Tibial nerve (tissue), 4 donors: ENCODE measurements around the gene ENOPH1. TPM values are rescaled to one million over a fixed set of nuclear protein-coding genes. Genes with fewer than 3 reads are reported as not detected.

Experiments
- DNase-seq, 2 donors: peaks; one replicate each; pipeline ENCODE4 v3.0.0-alpha.2; 2019; ENCODE audit warnings: low spot score in 2 of 2
- H3K27ac ChIP-seq, 4 donors: fragments of 200-600 bp; sonication (generic) in 3 of 4; one replicate each; pipeline ENCODE4 v1.5.1; 2017 to 2019; ENCODE audit warnings: mild to moderate bottlenecking in 1 of 4
- H3K27me3 ChIP-seq, 2 donors: fragments of 200-600 bp; sonication (generic) in 1 of 2; one replicate each; pipeline versions ENCODE4 v1.5.1 to v1.6.0; 2017 to 2019
- H3K36me3 ChIP-seq, 3 donors: fragments of 200-600 bp; sonication (generic); one replicate each; pipeline ENCODE4 v1.5.1; 2018 to 2019
- H3K4me1 ChIP-seq, 4 donors: fragments of 200-600 bp; sonication (generic) in 3 of 4; one replicate each; pipeline ENCODE4 v1.5.1; 2017 to 2019
- H3K4me3 ChIP-seq, 4 donors: fragments of 200-600 bp; sonication (generic) in 3 of 4; one replicate each; pipeline ENCODE4 v1.5.1; 2017 to 2019; ENCODE audit warnings: mild to moderate bottlenecking in 1 of 4, moderate library complexity in 1 of 4
- H3K9me3 ChIP-seq, 4 donors: fragments of 200-600 bp; sonication (generic) in 3 of 4; one replicate each; pipeline ENCODE4 v1.5.1; 2017 to 2019
- EP300 ChIP-seq, 2 donors: sonication (generic); formaldehyde crosslinking; IDR thresholded peaks; one replicate each; pipeline ENCODE4 v1.6.1; 2017; ENCODE audit warnings: antibody characterized with exemption in 2 of 2, mild to moderate bottlenecking in 1 of 2
- POLR2A ChIP-seq, 2 donors: fragments of 450-650 bp; IDR thresholded peaks; one replicate each; pipeline ENCODE4 v1.6.1; 2017; ENCODE audit warnings: antibody characterized with exemption in 2 of 2, mild to moderate bottlenecking in 2 of 2, moderate library complexity in 2 of 2
- WGBS, 2 donors: methylation state at CpG; one replicate each; pipeline ENCODE4 v1.1.5; 2018; 5-methylcytosine and 5-hydroxymethylcytosine counted together
- total RNA-seq, 4 donors: library from RNA; depleted of rRNA; stranded (reverse); fragments of >200 nt; gene quantifications; one replicate each; pipeline ENCODE4 v1.1.0, GENCODE V29; 2016
- TF ChIP-seq, protein P1 (sequence below), 5 experiments: fragments of 200-600 bp in 3 of 5; fragments of 450-650 bp in 2 of 5; sonication (generic) in 3 of 5; IDR thresholded peaks; one replicate each; pipeline ENCODE4 v1.5.1; 2016 to 2019; ENCODE audit warnings: antibody characterized with exemption in 5 of 5, mild to moderate bottlenecking in 3 of 5, moderate library complexity in 2 of 5

The ENOPH1 gene
- total RNA-seq, 4 donors from 2014 or later = 26.2 to 41.3 (median 30.7) TPM

DNA sequence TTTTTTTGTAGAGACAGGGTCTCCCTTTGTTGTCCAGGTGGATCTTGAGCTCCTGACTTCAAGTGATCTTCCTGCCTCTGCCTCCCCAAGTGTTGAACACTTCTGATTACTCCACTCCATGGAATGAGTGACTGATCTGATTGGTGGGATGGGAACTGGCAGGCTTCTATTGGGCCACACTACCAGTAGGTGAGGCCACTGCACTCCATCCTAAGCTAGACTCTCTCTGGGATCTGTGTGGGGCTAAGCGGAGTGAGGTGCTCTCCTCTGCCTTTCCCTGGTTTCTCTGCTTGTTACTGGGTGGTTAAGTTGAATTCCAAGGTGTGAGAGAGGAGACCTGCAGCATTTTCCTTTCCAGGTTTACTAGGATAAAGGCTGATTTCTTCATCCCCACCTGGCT, 58.7 kb downstream of the ENOPH1 start:
- Histone ChIP-seq H3K36me3 (no peaks in the 10 kb centered on the region), H3K4me1 (no peaks in the 10 kb centered on the region), H3K4me3 (no peak overlapping the region), H3K27me3 (no peaks in the 10 kb centered on the region), H3K27ac (no peak overlapping the region), H3K9me3 (no peaks in the 10 kb centered on the region)
- 93 to 100% methylated on average over 1 of the region's 1 CpG for WGBS, 2 donors
- TF ChIP-seq EP300 (IDR thresholded peaks at IDR 0.05) = no peak
- TF ChIP-seq POLR2A (IDR thresholded peaks at IDR 0.05) = no peak
- TF ChIP-seq, protein P1, sequence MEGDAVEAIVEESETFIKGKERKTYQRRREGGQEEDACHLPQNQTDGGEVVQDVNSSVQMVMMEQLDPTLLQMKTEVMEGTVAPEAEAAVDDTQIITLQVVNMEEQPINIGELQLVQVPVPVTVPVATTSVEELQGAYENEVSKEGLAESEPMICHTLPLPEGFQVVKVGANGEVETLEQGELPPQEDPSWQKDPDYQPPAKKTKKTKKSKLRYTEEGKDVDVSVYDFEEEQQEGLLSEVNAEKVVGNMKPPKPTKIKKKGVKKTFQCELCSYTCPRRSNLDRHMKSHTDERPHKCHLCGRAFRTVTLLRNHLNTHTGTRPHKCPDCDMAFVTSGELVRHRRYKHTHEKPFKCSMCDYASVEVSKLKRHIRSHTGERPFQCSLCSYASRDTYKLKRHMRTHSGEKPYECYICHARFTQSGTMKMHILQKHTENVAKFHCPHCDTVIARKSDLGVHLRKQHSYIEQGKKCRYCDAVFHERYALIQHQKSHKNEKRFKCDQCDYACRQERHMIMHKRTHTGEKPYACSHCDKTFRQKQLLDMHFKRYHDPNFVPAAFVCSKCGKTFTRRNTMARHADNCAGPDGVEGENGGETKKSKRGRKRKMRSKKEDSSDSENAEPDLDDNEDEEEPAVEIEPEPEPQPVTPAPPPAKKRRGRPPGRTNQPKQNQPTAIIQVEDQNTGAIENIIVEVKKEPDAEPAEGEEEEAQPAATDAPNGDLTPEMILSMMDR (IDR thresholded peaks at IDR 0.05) = no peak
- DNase-seq = no peak

GRCh38 chr4:82489987-82490386, 59.6 kb downstream of the ENOPH1 start:
- WGBS, 2 donors = 33 to 40% methylated on average over 8 of the region's 8 CpGs
- TF ChIP-seq, protein P1 (IDR thresholded peaks at IDR 0.05) = no peak
- TF ChIP-seq POLR2A (IDR thresholded peaks at IDR 0.05) (no peak), EP300 (IDR thresholded peaks at IDR 0.05) (no peak)
- no peaks in the 10 kb centered on the region for H3K27me3 ChIP-seq
- DNase-seq = no peak
- no peaks in the 10 kb centered on the region for H3K36me3 ChIP-seq
- H3K27ac ChIP-seq = no peak overlapping the region
- no peaks in the 10 kb centered on the region for H3K4me1 ChIP-seq
- no peak overlapping the region for H3K4me3 ChIP-seq
- H3K9me3 ChIP-seq = no peaks in the 10 kb centered on the region

DNA sequence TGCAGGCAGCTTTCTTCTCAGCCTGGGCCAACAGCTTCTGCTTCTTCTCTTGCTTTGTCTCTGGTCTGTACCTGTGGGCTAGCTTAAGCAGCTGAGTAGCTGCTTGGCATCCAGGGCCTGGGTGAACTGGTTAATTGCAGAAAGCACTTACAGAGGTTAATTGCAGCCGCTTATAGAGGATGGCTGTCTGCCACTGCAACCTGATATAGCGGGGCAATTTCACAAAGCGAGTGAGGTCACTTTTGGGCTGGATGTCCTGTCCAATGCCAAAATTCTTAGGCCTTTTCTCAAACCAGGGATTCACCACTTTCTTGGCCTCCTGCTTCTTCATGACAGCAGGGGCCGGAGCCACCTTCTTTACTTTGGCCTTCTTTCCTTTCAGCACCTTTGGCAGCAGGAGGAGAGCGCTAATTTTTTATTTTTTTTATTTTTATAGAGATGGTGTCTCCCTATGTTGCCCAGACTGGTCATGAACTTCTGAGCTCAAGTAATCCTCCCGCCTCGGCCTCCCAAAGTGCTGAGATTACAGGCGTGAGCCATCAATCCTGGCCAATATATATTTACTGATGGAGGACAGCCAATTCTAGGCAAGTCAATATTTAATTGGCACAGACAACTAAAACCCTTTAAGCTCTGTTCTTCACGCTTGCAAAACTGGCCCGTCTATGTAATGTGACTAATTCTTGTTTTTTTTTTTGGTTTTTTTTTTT, 61.0 kb downstream of the ENOPH1 start:
- no peaks in the 10 kb centered on the region for H3K4me1 ChIP-seq
- no peak overlapping the region for H3K4me3 ChIP-seq
- H3K9me3 ChIP-seq = no peaks in the 10 kb centered on the region
- no peaks in the 10 kb centered on the region for H3K36me3 ChIP-seq
- no peak overlapping the region for H3K27ac ChIP-seq
- 81 to 85% methylated on average over 10 of the region's 10 CpGs for WGBS, 2 donors
- TF ChIP-seq POLR2A (IDR thresholded peaks at IDR 0.05) (no peak), EP300 (IDR thresholded peaks at IDR 0.05) (no peak)
- TF ChIP-seq, protein P1 (IDR thresholded peaks at IDR 0.05) = no peak
- no peaks in the 10 kb centered on the region for H3K27me3 ChIP-seq
- DNase-seq = no peak

DNA sequence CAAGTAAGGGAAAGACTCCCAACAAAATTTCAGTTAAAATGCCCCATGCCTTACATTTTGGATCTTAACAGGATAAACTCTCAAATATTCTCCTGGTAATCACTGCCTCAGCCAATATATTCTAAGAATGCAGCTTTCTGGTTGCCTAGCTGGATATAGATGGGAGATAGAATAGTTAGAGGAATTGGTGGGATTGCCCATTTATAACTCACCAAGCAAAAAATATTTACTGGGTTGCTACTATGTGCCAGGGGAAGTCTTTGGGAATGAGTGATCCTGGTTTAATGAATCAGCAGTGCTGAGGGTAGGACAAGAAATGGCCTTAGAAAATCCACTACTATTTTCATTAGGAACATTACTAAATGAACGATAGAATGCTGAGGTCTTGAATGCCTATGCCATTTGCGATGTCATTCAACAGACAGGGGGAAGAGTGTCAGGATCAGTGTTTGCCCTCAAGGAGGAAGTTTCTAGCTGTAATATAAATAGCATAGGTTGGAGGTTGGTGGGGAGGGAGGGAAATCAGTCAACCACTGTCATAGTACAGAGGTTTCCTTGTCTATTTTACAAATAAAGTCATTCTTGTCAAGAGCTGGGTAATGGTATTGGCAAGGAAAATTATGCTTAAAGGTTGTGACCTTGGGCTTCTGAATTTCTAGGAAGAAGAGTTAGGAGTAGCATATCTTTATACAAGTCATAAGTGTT, 63.5 kb downstream of the ENOPH1 start:
- WGBS, 2 donors = 51 to 58% methylated on average over 2 of the region's 2 CpGs
- H3K27me3 ChIP-seq = no peaks in the 10 kb centered on the region
- DNase-seq = no peak

More for the DNA sequence above, 63.5 kb downstream of the ENOPH1 start:
- Histone ChIP-seq H3K4me3 (no peak overlapping the region), H3K9me3 (no peaks in the 10 kb centered on the region), H3K27ac (no peak overlapping the region), H3K36me3 (no peaks in the 10 kb centered on the region), H3K4me1 (no peaks in the 10 kb centered on the region)
- TF ChIP-seq EP300 (IDR thresholded peaks at IDR 0.05) (no peak), POLR2A (IDR thresholded peaks at IDR 0.05) (no peak)
- TF ChIP-seq, protein P1 (IDR thresholded peaks at IDR 0.05) = no peak
